ENCODE data around the gene MTHFD2.
A peak's percentile ranks its signal among the peaks of the same experiment; 100 is the strongest.
"Not testable (repeated sequence)": the region's sequence is repeated elsewhere in the genome, so short reads cannot be mapped to it uniquely, and the experiment has no call there.

Gene MTHFD2

GRCh38 chr2:74198461-74199274 lies at the start of gene MTHFD2:
MTHFD2 (plus strand) TSS chr2:74198615; CDS start chr2:74198642, 27 bp downstream.
- peak in 13 of 14 donors; percentile 36 to 87 (median 73) for DNase-seq

GRCh38 chr2:74149247-74149525 lies 49.2 kb upstream of the MTHFD2 start:
- no peak for DNase-seq

GRCh38 chr2:74149570-74150319 lies 48.7 kb upstream of the MTHFD2 start:
- DNase-seq: no peak

GRCh38 chr2:74152954-74153353 lies 45.5 kb upstream of the MTHFD2 start:
- no peak for DNase-seq

- DNase-seq: no peak
Measured at GRCh38 chr2:74155830-74156229, 42.6 kb upstream of the MTHFD2 start.

- DNase-seq: no peak
Measured at GRCh38 chr2:74162951-74163350, 35.5 kb upstream of the MTHFD2 start.

GRCh38 chr2:74164761-74165160 lies 33.7 kb upstream of the MTHFD2 start:
- no peak for DNase-seq

- no peak for DNase-seq
Measured at GRCh38 chr2:74168739-74169138, 29.7 kb upstream of the MTHFD2 start.

- DNase-seq: no peak
Measured at GRCh38 chr2:74174909-74175308, 23.5 kb upstream of the MTHFD2 start.

- no peak for DNase-seq
Measured at GRCh38 chr2:74177696-74178095, 20.7 kb upstream of the MTHFD2 start.

- peak; percentile 58 to 97 (median 92) for DNase-seq
Measured at GRCh38 chr2:74178211-74179062, 20.0 kb upstream of the MTHFD2 start, which contains the start of gene MOB1A. MOB1A (minus strand) TSS chr2:74178879; CDS start chr2:74178674, 205 bp downstream.

GRCh38 chr2:74179063-74179865 lies 19.2 kb upstream of the MTHFD2 start:
- DNase-seq: peak in 1 of 14 donors; percentile 26

- DNase-seq: peak in 9 of 14 donors; percentile 11 to 60 (median 14)
Measured at GRCh38 chr2:74181739-74182138, 16.7 kb upstream of the MTHFD2 start.

- no peak for DNase-seq
Measured at GRCh38 chr2:74183878-74184277, 14.5 kb upstream of the MTHFD2 start.

- peak in 6 of 14 donors; percentile 7 to 49 (median 30) for DNase-seq
Measured at GRCh38 chr2:74186038-74186437, 12.4 kb upstream of the MTHFD2 start.

- not testable (repeated sequence) for DNase-seq
Measured at GRCh38 chr2:74186706-74187105, 11.7 kb upstream of the MTHFD2 start.

GRCh38 chr2:74188018-74188601 lies 10.3 kb upstream of the MTHFD2 start:
- no peak for DNase-seq

GRCh38 chr2:74188696-74189095 lies 9.7 kb upstream of the MTHFD2 start:
- no peak for DNase-seq

GRCh38 chr2:74191596-74192380 lies 6.6 kb upstream of the MTHFD2 start:
- DNase-seq: no peak

GRCh38 chr2:74194799-74195198 lies 3.6 kb upstream of the MTHFD2 start:
- DNase-seq: no peak

- DNase-seq: no peak
Measured at GRCh38 chr2:74197049-74197448, 1.4 kb upstream of the MTHFD2 start.

Measured in C1 segment of cervical spinal cord (tissue), 14 donors.